ENCODE results near the gene CASQ2. TPM values are rescaled to one million over a fixed set of nuclear protein-coding genes. Genes with fewer than 3 reads are reported as not detected.

Gene CASQ2
- total RNA-seq, 4 donors from 2014 or later: 1.9 to 10.9 (median 2.3) TPM

DNA sequence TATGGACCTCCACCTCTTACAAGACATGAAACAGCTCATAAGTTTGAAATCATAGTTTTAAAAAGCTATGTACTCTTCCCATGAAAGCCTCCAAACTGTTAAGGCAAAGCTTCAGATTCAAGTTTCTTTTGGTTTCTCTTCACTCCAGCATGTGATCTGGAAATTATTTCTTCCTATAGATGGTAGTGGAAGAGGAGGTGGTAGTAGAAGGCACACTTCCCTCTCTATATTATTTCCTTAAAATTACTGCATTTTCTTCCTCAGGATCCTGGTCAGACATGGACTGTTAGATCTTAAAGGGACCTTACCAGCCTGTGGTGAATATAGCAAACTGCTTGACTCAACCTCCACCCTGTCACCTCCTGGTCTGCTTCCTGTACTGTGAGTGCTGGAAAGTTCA, 40.6 kb upstream of the CASQ2 start:
- TF ChIP-seq, protein P1, sequence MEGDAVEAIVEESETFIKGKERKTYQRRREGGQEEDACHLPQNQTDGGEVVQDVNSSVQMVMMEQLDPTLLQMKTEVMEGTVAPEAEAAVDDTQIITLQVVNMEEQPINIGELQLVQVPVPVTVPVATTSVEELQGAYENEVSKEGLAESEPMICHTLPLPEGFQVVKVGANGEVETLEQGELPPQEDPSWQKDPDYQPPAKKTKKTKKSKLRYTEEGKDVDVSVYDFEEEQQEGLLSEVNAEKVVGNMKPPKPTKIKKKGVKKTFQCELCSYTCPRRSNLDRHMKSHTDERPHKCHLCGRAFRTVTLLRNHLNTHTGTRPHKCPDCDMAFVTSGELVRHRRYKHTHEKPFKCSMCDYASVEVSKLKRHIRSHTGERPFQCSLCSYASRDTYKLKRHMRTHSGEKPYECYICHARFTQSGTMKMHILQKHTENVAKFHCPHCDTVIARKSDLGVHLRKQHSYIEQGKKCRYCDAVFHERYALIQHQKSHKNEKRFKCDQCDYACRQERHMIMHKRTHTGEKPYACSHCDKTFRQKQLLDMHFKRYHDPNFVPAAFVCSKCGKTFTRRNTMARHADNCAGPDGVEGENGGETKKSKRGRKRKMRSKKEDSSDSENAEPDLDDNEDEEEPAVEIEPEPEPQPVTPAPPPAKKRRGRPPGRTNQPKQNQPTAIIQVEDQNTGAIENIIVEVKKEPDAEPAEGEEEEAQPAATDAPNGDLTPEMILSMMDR (IDR thresholded peaks at IDR 0.05): no peak
- ATAC-seq (ENCODE audit: low FRiP score) (no peak), DNase-seq (ENCODE audit: low spot score) (no peak)

GRCh38 chr1:115807723-115808122, 39.2 kb upstream of the CASQ2 start:
- peak; percentile 67 for ATAC-seq (ENCODE audit: low FRiP score)
- TF ChIP-seq, protein P1 (IDR thresholded peaks at IDR 0.05): peak in 1 of 3 donors; percentile 12
- DNase-seq (ENCODE audit: low spot score): no peak

DNA sequence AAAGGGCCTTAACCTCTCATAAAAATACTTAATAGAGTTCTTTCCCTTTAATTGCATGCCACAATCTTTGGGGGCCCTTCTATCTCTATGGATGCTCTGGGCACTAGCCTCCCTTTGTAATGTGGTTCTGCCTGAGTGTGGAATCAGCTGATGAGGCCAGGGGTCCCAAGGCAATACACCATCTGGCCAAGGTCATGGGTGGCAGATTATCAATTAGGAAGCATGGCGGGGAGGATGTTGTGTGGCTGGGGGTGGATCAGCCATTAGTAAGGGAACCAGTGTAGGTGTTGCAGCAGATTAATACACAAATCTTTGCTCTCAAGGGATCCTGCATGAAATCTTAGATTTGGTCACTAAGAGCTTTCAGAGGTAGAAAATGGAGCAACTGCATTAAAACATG, 37.1 kb upstream of the CASQ2 start:
- TF ChIP-seq, protein P1 (IDR thresholded peaks at IDR 0.05): no peak
- ATAC-seq (ENCODE audit: low FRiP score): no peak
- no peak for DNase-seq (ENCODE audit: low spot score)

- no peak for ATAC-seq (ENCODE audit: low FRiP score)
- no peak for DNase-seq (ENCODE audit: low spot score)
- TF ChIP-seq, protein P1 (IDR thresholded peaks at IDR 0.05): no peak
These were observed 33.9 kb upstream of the CASQ2 start for GRCh38 chr1:115802416-115802815.

DNA sequence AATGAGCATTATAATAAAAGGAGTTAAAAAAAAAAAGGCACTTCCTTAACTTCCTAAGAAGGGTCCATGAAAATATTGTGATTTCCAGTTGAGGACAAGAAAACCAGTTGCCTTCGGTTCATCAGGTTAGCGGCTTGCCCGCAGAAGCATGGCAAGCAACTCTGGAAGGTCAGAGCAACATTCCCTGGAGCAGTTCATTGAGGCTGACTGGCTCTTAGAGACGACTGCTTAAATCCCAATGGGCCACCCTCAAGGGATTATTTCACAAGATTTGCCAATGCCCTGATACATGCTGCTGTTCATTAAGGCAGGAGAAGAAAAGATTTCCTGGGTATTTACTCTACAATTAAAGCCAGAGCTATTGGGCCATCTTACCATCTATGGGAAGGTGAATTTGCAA, 29.0 kb upstream of the CASQ2 start:
- TF ChIP-seq, protein P1 (IDR thresholded peaks at IDR 0.05): no peak
- ATAC-seq (ENCODE audit: low FRiP score) (no peak), DNase-seq (ENCODE audit: low spot score) (no peak)

DNA sequence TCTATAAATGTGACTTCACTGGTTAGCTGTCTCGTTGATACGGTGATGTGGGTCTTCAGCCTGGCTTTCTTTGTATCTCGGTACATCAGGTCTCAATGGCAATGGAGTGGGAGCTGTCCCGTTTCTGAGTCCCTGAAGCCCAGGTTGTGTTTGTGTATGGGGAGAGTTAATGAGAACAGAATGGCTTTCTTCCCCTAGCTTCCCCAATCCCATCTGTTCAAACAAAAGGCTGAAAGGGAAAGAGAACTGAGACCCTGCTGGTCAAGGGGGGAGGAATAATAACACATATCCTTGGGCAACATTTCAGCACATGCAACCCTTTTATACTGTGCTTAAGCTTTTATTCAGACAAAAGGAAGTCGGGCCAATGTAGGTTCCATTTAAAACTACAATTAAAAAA, 28.4 kb upstream of the CASQ2 start:
- TF ChIP-seq, protein P1 (IDR thresholded peaks at IDR 0.05): no peak
- no peak for ATAC-seq (ENCODE audit: low FRiP score)

DNA sequence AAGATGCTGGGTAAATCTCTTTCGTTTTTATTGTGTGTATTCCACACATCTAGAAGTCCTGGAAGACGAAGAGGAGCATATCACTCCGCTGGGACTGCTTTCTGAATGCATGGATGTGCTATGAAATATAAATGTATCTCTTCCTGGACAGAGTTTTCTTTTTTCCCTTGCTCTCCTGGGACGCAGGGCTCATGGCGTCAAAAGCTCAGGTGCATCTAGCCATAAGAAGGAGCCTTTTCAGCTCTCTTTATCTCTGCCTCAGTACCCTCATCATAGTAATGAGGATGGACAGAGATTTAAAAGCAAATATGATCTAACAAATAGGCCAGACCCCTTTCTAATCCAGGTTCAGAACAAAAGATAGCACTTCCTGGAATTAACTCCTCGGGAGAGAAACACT, 27.5 kb upstream of the CASQ2 start:
- ATAC-seq (ENCODE audit: low FRiP score): no peak
- DNase-seq (ENCODE audit: low spot score): no peak
- TF ChIP-seq, protein P1 (IDR thresholded peaks at IDR 0.05): no peak

More for the DNA sequence above, 28.4 kb upstream of the CASQ2 start:
- no peak for DNase-seq (ENCODE audit: low spot score)

Data from omental fat pad (tissue), 4 donors.